HEK293 (cell line): ENCODE data around the gene GART.
A peak's percentile ranks its signal among the peaks of the same experiment; 100 is the strongest.

Source experiments
- CTCF ChIA-PET: fragments of 350-600 bp; formaldehyde crosslinking; extraction: SDS; loops from one replicate; lab custom pipeline; 2021; ENCODE audit warnings: antibody characterized with exemption; lab: Yijun Ruan, JAX
- POLR2A ChIA-PET: fragments of 300-600 bp; formaldehyde crosslinking; extraction: SDS; loops from one replicate; lab custom pipeline; 2020; ENCODE audit warnings: antibody characterized with exemption, inconsistent platforms; lab: Yijun Ruan, JAX
- H3K27ac ChIP-seq: fragments of 200-500 bp; sonication (Bioruptor generic); 2 replicates; pipeline ENCODE4 v1.5.1; 2014; ENCODE audit warnings: low read depth, low read length, control low read depth, inconsistent platforms; ENCODE audit errors: extremely low read depth
- H3K36me3 ChIP-seq, 2 experiments: fragments of 200-500 bp in 1 of 2; sonication (Bioruptor generic) in 1 of 2; 1 replicate in 1 of 2; 2 replicates in 1 of 2; pipeline ENCODE4 v1.5.1; 2014 to 2017; ENCODE audit warnings: inconsistent platforms in 2 of 2, low read length in 2 of 2; ENCODE audit not compliant: control insufficient read depth in 2 of 2, insufficient read depth in 1 of 2
- H3K4me1 ChIP-seq: fragments of 200-500 bp; sonication (Bioruptor generic); 2 replicates; pipeline ENCODE4 v1.5.1; 2014; ENCODE audit warnings: mild to moderate bottlenecking, low read length, inconsistent platforms; ENCODE audit not compliant: control insufficient read depth, insufficient read depth
- H3K4me3 ChIP-seq: 2 replicates; pipeline ENCODE4 v1.5.1; 2011; ENCODE audit warnings: low read depth, mild to moderate bottlenecking, control low read depth, low read length, moderate library complexity
- H3K9me3 ChIP-seq: fragments of 200-500 bp; sonication (Bioruptor generic); 2 replicates; pipeline ENCODE4 v1.5.1; 2014; ENCODE audit warnings: low read depth, low read length, inconsistent platforms; ENCODE audit not compliant: control insufficient read depth, insufficient read depth
- BCL11B ChIP-seq: fragments of 450-650 bp; formaldehyde crosslinking; IDR thresholded peaks from 2 replicates; pipeline ENCODE4 v1.5.1; 2016; ENCODE audit warnings: low read depth, missing biosample characterization, missing genetic modification characterization
- ELK4 ChIP-seq: IDR thresholded peaks from 2 replicates; pipeline ENCODE4 v1.6.1; 2011; ENCODE audit warnings: mild to moderate bottlenecking, low read depth, low read length, borderline replicate concordance
- GLI2 ChIP-seq: fragments of 450-650 bp; formaldehyde crosslinking; IDR thresholded peaks from 2 replicates; pipeline ENCODE4; 2017; ENCODE audit warnings: missing biosample characterization, missing genetic modification characterization, low read depth, borderline replicate concordance
- GLIS1 ChIP-seq: fragments of 450-650 bp; formaldehyde crosslinking; IDR thresholded peaks from 2 replicates; pipeline ENCODE4 v1.5.1; 2016; ENCODE audit warnings: missing biosample characterization, missing genetic modification characterization
- KLF1 ChIP-seq: fragments of 450-650 bp; formaldehyde crosslinking; IDR thresholded peaks from 2 replicates; pipeline ENCODE4 v1.5.1; 2016; ENCODE audit warnings: missing biosample characterization, missing genetic modification characterization
- KLF17 ChIP-seq: fragments of 450-650 bp; formaldehyde crosslinking; IDR thresholded peaks from 2 replicates; pipeline ENCODE4 v1.5.1; 2016; ENCODE audit warnings: missing biosample characterization, missing genetic modification characterization
- PRDM1 ChIP-seq: fragments of 450-650 bp; formaldehyde crosslinking; IDR thresholded peaks from 2 replicates; pipeline ENCODE4; 2016; ENCODE audit warnings: missing biosample characterization, missing genetic modification characterization
- SCRT2 ChIP-seq: fragments of 450-650 bp; formaldehyde crosslinking; IDR thresholded peaks from 2 replicates; pipeline ENCODE4 v1.5.1; 2016; ENCODE audit warnings: missing biosample characterization, missing genetic modification characterization
- SETDB1 ChIP-seq: IDR thresholded peaks from one replicate; pipeline ENCODE4 v1.6.1; 2017; ENCODE audit warnings: mild to moderate bottlenecking, low read length, moderate library complexity, mixed read lengths; ENCODE audit not compliant: insufficient read length
- SP7 ChIP-seq: fragments of 450-650 bp; formaldehyde crosslinking; IDR thresholded peaks from 2 replicates; pipeline ENCODE4 v1.5.1; 2016; ENCODE audit warnings: missing biosample characterization, missing genetic modification characterization
- TRIM28 ChIP-seq: IDR thresholded peaks from 2 replicates; pipeline ENCODE4 v1.6.1; 2011; ENCODE audit warnings: low read length, control low read depth, borderline replicate concordance
- ZBTB20 ChIP-seq: fragments of 450-650 bp; formaldehyde crosslinking; IDR thresholded peaks from 2 replicates; pipeline ENCODE4 v1.5.1; 2016; ENCODE audit warnings: missing biosample characterization, missing genetic modification characterization
- ZBTB21 ChIP-seq: fragments of 450-650 bp; formaldehyde crosslinking; IDR thresholded peaks from 2 replicates; pipeline ENCODE4 v1.5.1; 2017; ENCODE audit warnings: missing biosample characterization, missing genetic modification characterization
- ZBTB7A ChIP-seq: fragments of 450-650 bp; formaldehyde crosslinking; IDR thresholded peaks from 2 replicates; pipeline ENCODE4 v1.5.1; 2016; ENCODE audit warnings: low read depth, missing biosample characterization, missing genetic modification characterization
- ZNF121 ChIP-seq: fragments of 450-650 bp; formaldehyde crosslinking; IDR thresholded peaks from 2 replicates; pipeline ENCODE4 v1.5.1; 2016; ENCODE audit warnings: missing biosample characterization, missing genetic modification characterization
- ZNF133 ChIP-seq: fragments of 450-650 bp; formaldehyde crosslinking; IDR thresholded peaks from 2 replicates; pipeline ENCODE4 v1.5.1; 2016; ENCODE audit warnings: missing biosample characterization, missing genetic modification characterization
- ZNF138 ChIP-seq: fragments of 450-650 bp; formaldehyde crosslinking; IDR thresholded peaks from 2 replicates; pipeline ENCODE4 v1.5.1; 2016; ENCODE audit warnings: missing biosample characterization, missing genetic modification characterization, borderline replicate concordance
- ZNF184 ChIP-seq: fragments of 450-650 bp; IDR thresholded peaks from 2 replicates; pipeline ENCODE4 v1.5.1; 2018; ENCODE audit warnings: missing biosample characterization, mild to moderate bottlenecking, missing genetic modification characterization
- ZNF24 ChIP-seq: fragments of 450-650 bp; formaldehyde crosslinking; IDR thresholded peaks from 2 replicates; pipeline ENCODE4 v1.5.1; 2016; ENCODE audit warnings: missing biosample characterization, missing genetic modification characterization
- ZNF26 ChIP-seq: fragments of 450-650 bp; formaldehyde crosslinking; IDR thresholded peaks from 2 replicates; pipeline ENCODE4 v1.5.1; 2016; ENCODE audit warnings: missing biosample characterization, missing genetic modification characterization
- ZNF292 ChIP-seq: fragments of 450-650 bp; formaldehyde crosslinking; IDR thresholded peaks from 2 replicates; pipeline ENCODE4 v1.5.1; 2016; ENCODE audit warnings: low read depth, missing biosample characterization, missing genetic modification characterization, borderline replicate concordance
- ZNF311 ChIP-seq: fragments of 450-650 bp; formaldehyde crosslinking; IDR thresholded peaks from 2 replicates; pipeline ENCODE4 v1.5.1; 2017; ENCODE audit warnings: missing biosample characterization, missing genetic modification characterization, borderline replicate concordance
- ZNF366 ChIP-seq: fragments of 450-650 bp; formaldehyde crosslinking; conservative IDR thresholded peaks from 2 replicates; pipeline ENCODE4 v1.5.1; 2016; ENCODE audit warnings: missing biosample characterization, missing genetic modification characterization
- ZNF37A ChIP-seq: fragments of 450-650 bp; IDR thresholded peaks from 2 replicates; pipeline ENCODE4 v1.5.1; 2018; ENCODE audit warnings: missing biosample characterization, missing genetic modification characterization
- ZNF416 ChIP-seq: fragments of 450-650 bp; formaldehyde crosslinking; IDR thresholded peaks from 2 replicates; pipeline ENCODE4 v1.5.1; 2016; ENCODE audit warnings: missing biosample characterization, missing genetic modification characterization
- ZNF623 ChIP-seq: fragments of 450-650 bp; formaldehyde crosslinking; IDR thresholded peaks from 2 replicates; pipeline ENCODE4 v1.5.1; 2016; ENCODE audit warnings: missing biosample characterization, missing genetic modification characterization
- ZNF645 ChIP-seq: fragments of 450-650 bp; formaldehyde crosslinking; IDR thresholded peaks from 2 replicates; pipeline ENCODE4; 2016; ENCODE audit warnings: missing biosample characterization, missing genetic modification characterization
- ZNF692 ChIP-seq: fragments of 450-650 bp; formaldehyde crosslinking; IDR thresholded peaks from 2 replicates; pipeline ENCODE4 v1.5.1; 2016; ENCODE audit warnings: missing biosample characterization, missing genetic modification characterization
- ZNF707 ChIP-seq: fragments of 450-650 bp; formaldehyde crosslinking; IDR thresholded peaks from 2 replicates; pipeline ENCODE4 v1.5.1; 2016; ENCODE audit warnings: missing biosample characterization, missing genetic modification characterization
- ZNF76 ChIP-seq: fragments of 450-650 bp; formaldehyde crosslinking; IDR thresholded peaks from 2 replicates; pipeline ENCODE4; 2016; ENCODE audit warnings: low read depth, missing biosample characterization, missing genetic modification characterization, borderline replicate concordance
- ZNF791 ChIP-seq: fragments of 450-650 bp; formaldehyde crosslinking; IDR thresholded peaks from 2 replicates; pipeline ENCODE4 v1.5.1; 2016; ENCODE audit warnings: missing biosample characterization, missing genetic modification characterization
- ZSCAN23 ChIP-seq: fragments of 450-650 bp; formaldehyde crosslinking; IDR thresholded peaks from 2 replicates; pipeline ENCODE4 v1.5.1; 2016; ENCODE audit warnings: missing biosample characterization, missing genetic modification characterization
- ZXDB ChIP-seq: fragments of 450-650 bp; formaldehyde crosslinking; IDR thresholded peaks from 2 replicates; pipeline ENCODE4 v1.5.1; 2016; ENCODE audit warnings: missing biosample characterization, missing genetic modification characterization

Gene GART

GRCh38 chr21:33541105-33541711, 709 bp downstream of the GART start (continued):
- TF ChIP-seq ZBTB7A (tag by site-specific recombination) (no peak), ZNF133 (no peak), GLIS1 (tag by site-specific recombination) (peak; percentile 55), ZNF623 (tag by site-specific recombination) (0 out of 2 replicates have a peak, but pooled peaks have one; percentile 10), SP7 (tag by site-specific recombination) (peak; percentile 46; the same call in 1 of the 2 replicates), SETDB1 (no peak), ZNF184 (0 out of 2 replicates have a peak, but pooled peaks have one; percentile 27), GLI2 (tag by site-specific recombination) (no peak), ZNF692 (tag by site-specific recombination) (no peak), ZNF311 (tag by site-specific recombination) (no peak), ZXDB (tag by site-specific recombination) (peak; percentile 19; the same call in 1 of the 2 replicates), ZSCAN23 (tag by site-specific recombination) (peak; percentile 70; the same call in 1 of the 2 replicates), TRIM28 (no peak), ZNF416 (no peak), ZBTB21 (peak; percentile 64), ZNF76 (tag by site-specific recombination) (0 out of 2 replicates have a peak, but pooled peaks have one; percentile 28), ZNF138 (no peak), ZNF707 (tag by site-specific recombination) (0 out of 2 replicates have a peak, but pooled peaks have one; percentile 4), BCL11B (tag by site-specific recombination) (0 out of 2 replicates have a peak, but pooled peaks have one; percentile 63), ZNF37A (no peak), KLF1 (tag by site-specific recombination) (peak; percentile 17; the same call in 1 of the 2 replicates), ZNF121 (tag by site-specific recombination) (peak; percentile 92), ZNF24 (tag by site-specific recombination) (0 out of 2 replicates have a peak, but pooled peaks have one; percentile 36)

- Histone ChIP-seq H3K36me3 (peaks cover 28 to 43% of the 10 kb centered on the region in 2 experiments), H3K4me3 (no peak overlapping the region; the same call in 1 of the 2 replicates), H3K4me1 (peaks cover 11% of the 10 kb centered on the region), H3K27ac (no peak overlapping the region), H3K9me3 (no peaks in the 10 kb centered on the region)
- CTCF ChIA-PET: interaction anchor here (0.5 to 0.7 kb wide), 2 partner anchors 16 to 582 kb away, joined by 4 to 5 read pairs; no protein-coding TSS in a partner anchor
- POLR2A ChIA-PET: no interaction called here
- TF ChIP-seq ZNF366 (tag by site-specific recombination) (no peak), ZNF791 (tag by site-specific recombination) (no peak), ZNF292 (tag by site-specific recombination) (no peak), KLF17 (tag by site-specific recombination) (no peak), ZNF26 (tag by site-specific recombination) (no peak), ELK4 (no peak), ZNF707 (tag by site-specific recombination) (0 out of 2 replicates have a peak, but pooled peaks have one; percentile 13), PRDM1 (tag by site-specific recombination) (peak; percentile 42; the same call in 1 of the 2 replicates), ZBTB20 (no peak), ZNF645 (no peak), SCRT2 (peak; percentile 21; the same call in 1 of the 2 replicates)
Observed at GRCh38 chr21:33540711-33541104, 1.2 kb downstream of the GART start.
